ENCODE data around the gene NOX3. TPM values are rescaled to one million over a fixed set of nuclear protein-coding genes. Genes with fewer than 3 reads are reported as not detected.
A peak's percentile ranks its signal among the peaks of the same experiment; 100 is the strongest.

NOX3 gene
- total and polyA plus RNA-seq, 2 experiments from 2014 or later, result not detected

DNA sequence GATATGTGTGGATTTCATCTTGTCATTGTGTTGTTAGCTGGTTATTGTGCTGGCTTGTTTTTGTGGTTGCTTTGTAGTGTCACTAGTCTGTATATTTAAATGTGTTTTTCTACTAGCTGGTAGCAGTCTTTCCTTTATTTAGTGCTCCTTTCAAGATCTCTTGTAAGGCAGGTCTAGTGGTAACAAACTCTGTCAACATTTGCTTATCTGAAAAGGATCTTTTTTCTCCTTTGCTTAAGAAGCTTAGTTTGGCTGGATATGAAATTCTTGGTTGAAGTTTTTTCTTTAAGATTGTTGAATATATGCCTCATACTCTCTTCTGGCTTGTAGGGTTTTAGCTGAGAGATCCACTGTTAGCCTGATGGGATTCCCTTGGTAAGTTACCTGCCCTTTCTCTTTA is 108.7 kb downstream of the NOX3 start:
- H3K27ac ChIP-seq (ENCODE audit: low read depth), result no peak overlapping the region
- H3K9me3 Mint-ChIP-seq, result peaks cover 22% of the 10 kb centered on the region
- 0 out of 2 replicates have a peak overlapping the region, but pooled peaks have one; percentile 18 for H2AFZ ChIP-seq
- H3K27me3 ChIP-seq (ENCODE audit: insufficient read depth), result no peaks in the 10 kb centered on the region
- no peaks in the 10 kb centered on the region for H3F3A ChIP-seq (replicated peaks; ENCODE audit: low read depth)
- TF ChIP-seq, protein P1, sequence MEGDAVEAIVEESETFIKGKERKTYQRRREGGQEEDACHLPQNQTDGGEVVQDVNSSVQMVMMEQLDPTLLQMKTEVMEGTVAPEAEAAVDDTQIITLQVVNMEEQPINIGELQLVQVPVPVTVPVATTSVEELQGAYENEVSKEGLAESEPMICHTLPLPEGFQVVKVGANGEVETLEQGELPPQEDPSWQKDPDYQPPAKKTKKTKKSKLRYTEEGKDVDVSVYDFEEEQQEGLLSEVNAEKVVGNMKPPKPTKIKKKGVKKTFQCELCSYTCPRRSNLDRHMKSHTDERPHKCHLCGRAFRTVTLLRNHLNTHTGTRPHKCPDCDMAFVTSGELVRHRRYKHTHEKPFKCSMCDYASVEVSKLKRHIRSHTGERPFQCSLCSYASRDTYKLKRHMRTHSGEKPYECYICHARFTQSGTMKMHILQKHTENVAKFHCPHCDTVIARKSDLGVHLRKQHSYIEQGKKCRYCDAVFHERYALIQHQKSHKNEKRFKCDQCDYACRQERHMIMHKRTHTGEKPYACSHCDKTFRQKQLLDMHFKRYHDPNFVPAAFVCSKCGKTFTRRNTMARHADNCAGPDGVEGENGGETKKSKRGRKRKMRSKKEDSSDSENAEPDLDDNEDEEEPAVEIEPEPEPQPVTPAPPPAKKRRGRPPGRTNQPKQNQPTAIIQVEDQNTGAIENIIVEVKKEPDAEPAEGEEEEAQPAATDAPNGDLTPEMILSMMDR (conservative IDR thresholded peaks at IDR 0.05; ENCODE audit: low read depth in 2 of 2), result no peak
- no peak for TF ChIP-seq ZNF331 (CRISPR knock-in tag; IDR thresholded peaks at IDR 0.05; ENCODE audit: low read depth)
- TF ChIP-seq ZNF462 (CRISPR knock-in tag; IDR thresholded peaks at IDR 0.05), result no peak
- no peak for TF ChIP-seq POLR2AphosphoS5 (IDR thresholded peaks at IDR 0.05; ENCODE audit: low read depth)
- no peak for TF ChIP-seq STAT1 (IDR thresholded peaks at IDR 0.05; ENCODE audit: unreplicated experiment)
- TF ChIP-seq ZNF114 (CRISPR knock-in tag; IDR thresholded peaks at IDR 0.05), result no peak
- no peak overlapping the region for H3K4me2 ChIP-seq
- DNase-seq (ENCODE audit: low spot score), result no peak
- no peak overlapping the region for H3K4me3 Mint-ChIP-seq
- H3K36me3 Mint-ChIP-seq (ENCODE audit: low read depth), result peaks cover 4% of the 10 kb centered on the region
- H3K4me1 Mint-ChIP-seq, result no peaks in the 10 kb centered on the region
- H3K79me2 ChIP-seq (replicated peaks; ENCODE audit: insufficient read depth), result no peaks in the 10 kb centered on the region
- H3K4me1 ChIP-seq (ENCODE audit: insufficient read depth), result no peaks in the 10 kb centered on the region
- no peaks in the 10 kb centered on the region for H3K36me3 ChIP-seq (ENCODE audit: insufficient read depth)
- no peaks in the 10 kb centered on the region for H3K9me2 ChIP-seq (ENCODE audit: insufficient read depth)
- no peak overlapping the region for H3K27ac Mint-ChIP-seq
- no peaks in the 10 kb centered on the region for H4K20me1 ChIP-seq (replicated peaks; ENCODE audit: insufficient read depth)
- H3K4me3 ChIP-seq, result no peak overlapping the region
- peaks cover 6% of the 10 kb centered on the region for H3K27me3 Mint-ChIP-seq (ENCODE audit: insufficient read depth, low read depth, poor library complexity)
- no peak for ATAC-seq

Other genes starting within 250 kb of the NOX3 start
- gene CLDN20, start 191.8 kb downstream of the NOX3 start, total RNA-seq (2014; rRNA removed; shearing (Covaris generic)), result not detected in 2 replicates
- gene CLDN20, start 191.8 kb downstream of the NOX3 start, polyA plus RNA-seq (2016; fragmentation: Nextera tagmentation; extraction: Ambion mirVana), result 0.17 and 0.23 TPM in 2 replicates
- 37.5 and 51.1 TPM in 2 replicates for gene TFB1M, start 141.4 kb downstream of the NOX3 start, total RNA-seq (2014; rRNA removed; shearing (Covaris generic))
- 66.9 and 69.6 TPM in 2 replicates for gene TFB1M, start 141.4 kb downstream of the NOX3 start, polyA plus RNA-seq (2016; fragmentation: Nextera tagmentation; extraction: Ambion mirVana)